Neural crest cell (in vitro differentiated cells): Measurements from ENCODE around the gene CFHR3. TPM values are rescaled to one million over a fixed set of nuclear protein-coding genes. Genes with fewer than 3 reads are reported as not detected.
"Not testable (repeated sequence)": the region's sequence is repeated elsewhere in the genome, so short reads cannot be mapped to it uniquely, and the experiment has no call there.

Experiments
- DNase-seq: peaks from one replicate; pipeline ENCODE4 v3.0.0; 2021; ENCODE audit warnings: low read depth, mixed read lengths, low spot score
- H3K27ac Mint-ChIP-seq: one replicate; pipeline ENCODE4 v1.8.0; 2021; ENCODE audit warnings: mild to moderate bottlenecking, mixed read lengths; ENCODE audit not compliant: unreplicated experiment
- H3K27me3 Mint-ChIP-seq: 2 replicates; pipeline ENCODE4 v1.8.0; 2021; ENCODE audit warnings: low read depth, mild to moderate bottlenecking, mixed read lengths
- H3K36me3 Mint-ChIP-seq: 2 replicates; pipeline ENCODE4 v1.8.0; 2021; ENCODE audit warnings: low read depth, mild to moderate bottlenecking, mixed read lengths
- H3K4me1 Mint-ChIP-seq: 2 replicates; pipeline ENCODE4 v1.8.0; 2021; ENCODE audit warnings: mixed read lengths
- H3K4me3 Mint-ChIP-seq: one replicate; pipeline ENCODE4 v1.8.0; 2021; ENCODE audit warnings: mild to moderate bottlenecking, mixed read lengths
- H3K9me3 Mint-ChIP-seq: 2 replicates; pipeline ENCODE4 v1.8.0; 2021; ENCODE audit warnings: mixed read lengths
- total RNA-seq: library from RNA; stranded (reverse); gene quantifications from 2 replicates; pipeline ENCODE4 v1.2.1, GENCODE V29; 2021
- TF ChIP-seq, protein P1 (sequence below): fragments of 200-600 bp; sonication (generic); conservative IDR thresholded peaks from 2 replicates; pipeline ENCODE4 v1.5.0; 2021; ENCODE audit warnings: antibody characterized with exemption, mild to moderate bottlenecking

Gene CFHR3
- total RNA-seq, 1 donor from 2014 or later = 0.86 TPM

DNA sequence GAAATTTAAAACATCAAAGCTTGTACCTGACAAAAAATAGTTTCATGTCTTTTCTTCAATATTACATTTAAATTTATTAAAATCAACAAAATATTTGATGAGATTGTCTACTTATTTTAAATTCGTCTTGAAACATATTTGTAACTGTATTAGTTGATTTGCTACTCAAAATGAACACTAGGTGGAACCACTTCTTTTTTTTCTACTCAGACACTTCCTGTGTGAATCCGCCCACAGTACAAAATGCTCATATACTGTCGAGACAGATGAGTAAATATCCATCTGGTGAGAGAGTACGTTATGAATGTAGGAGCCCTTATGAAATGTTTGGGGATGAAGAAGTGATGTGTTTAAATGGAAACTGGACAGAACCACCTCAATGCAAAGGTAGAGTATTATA, 53.2 kb downstream of the CFHR3 start:
- not testable (repeated sequence) for DNase-seq, H3K36me3 Mint-ChIP-seq, H3K4me3 Mint-ChIP-seq, H3K4me1 Mint-ChIP-seq, H3K27ac Mint-ChIP-seq, H3K9me3 Mint-ChIP-seq, H3K27me3 Mint-ChIP-seq
- TF ChIP-seq, protein P1, sequence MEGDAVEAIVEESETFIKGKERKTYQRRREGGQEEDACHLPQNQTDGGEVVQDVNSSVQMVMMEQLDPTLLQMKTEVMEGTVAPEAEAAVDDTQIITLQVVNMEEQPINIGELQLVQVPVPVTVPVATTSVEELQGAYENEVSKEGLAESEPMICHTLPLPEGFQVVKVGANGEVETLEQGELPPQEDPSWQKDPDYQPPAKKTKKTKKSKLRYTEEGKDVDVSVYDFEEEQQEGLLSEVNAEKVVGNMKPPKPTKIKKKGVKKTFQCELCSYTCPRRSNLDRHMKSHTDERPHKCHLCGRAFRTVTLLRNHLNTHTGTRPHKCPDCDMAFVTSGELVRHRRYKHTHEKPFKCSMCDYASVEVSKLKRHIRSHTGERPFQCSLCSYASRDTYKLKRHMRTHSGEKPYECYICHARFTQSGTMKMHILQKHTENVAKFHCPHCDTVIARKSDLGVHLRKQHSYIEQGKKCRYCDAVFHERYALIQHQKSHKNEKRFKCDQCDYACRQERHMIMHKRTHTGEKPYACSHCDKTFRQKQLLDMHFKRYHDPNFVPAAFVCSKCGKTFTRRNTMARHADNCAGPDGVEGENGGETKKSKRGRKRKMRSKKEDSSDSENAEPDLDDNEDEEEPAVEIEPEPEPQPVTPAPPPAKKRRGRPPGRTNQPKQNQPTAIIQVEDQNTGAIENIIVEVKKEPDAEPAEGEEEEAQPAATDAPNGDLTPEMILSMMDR = peak; percentile 64

Other genes with a start within 250 kb of the CFHR3 start
- 10.1 and 12.6 TPM in 2 replicates for gene KCNT2, start 166.4 kb upstream of the CFHR3 start, total RNA-seq
- not detected in 2 replicates for gene CFH, start 122.8 kb upstream of the CFHR3 start, total RNA-seq
- 0.56 TPM in 1 of 2 replicates, not detected in the other for gene CFHR1, start 44.9 kb downstream of the CFHR3 start, total RNA-seq
- gene CFHR4, start 113.2 kb downstream of the CFHR3 start, total RNA-seq = not detected in 2 replicates
- not detected in 2 replicates for gene CFHR2, start 168.9 kb downstream of the CFHR3 start, total RNA-seq
- gene CFHR5, start 202.7 kb downstream of the CFHR3 start, total RNA-seq = not detected in 2 replicates